HL-60 (cell line): ENCODE data around the gene CDC42.
A peak's percentile ranks its signal among the peaks of the same experiment; 100 is the strongest.
"Not testable (repeated sequence)": the region's sequence is repeated elsewhere in the genome, so short reads cannot be mapped to it uniquely, and the experiment has no call there.

Experiments used
- DNase-seq, 2 experiments: peaks; one replicate each; pipeline ENCODE4 v3.0.0-alpha.2; 2010 to 2020; ENCODE audit warnings: low read depth in 1 of 2, low spot score in 1 of 2
- H3K27ac ChIP-seq: fragments of 250-450 bp; sonication (Bioruptor Pico); replicated peaks from 2 replicates; pipeline ENCODE4 v1.5.1; 2020; ENCODE audit warnings: mild to moderate bottlenecking, moderate library complexity
- H3K27me3 ChIP-seq: fragments of 250-450 bp; sonication (Bioruptor Pico); 2 replicates; pipeline ENCODE4 v1.5.1; 2021; ENCODE audit warnings: mild to moderate bottlenecking, moderate library complexity; ENCODE audit not compliant: insufficient read depth, poor library complexity, severe bottlenecking
- H3K4me3 ChIP-seq: replicated peaks from 2 replicates; pipeline ENCODE4 v1.5.1; 2011; ENCODE audit warnings: mild to moderate bottlenecking, control low read depth, low read length; ENCODE audit not compliant: insufficient read depth
- GABPA ChIP-seq: IDR thresholded peaks from 2 replicates; pipeline ENCODE4 v1.6.1; 2012; ENCODE audit warnings: low read depth
- POLR2AphosphoS5 ChIP-seq: IDR thresholded peaks from 2 replicates; pipeline ENCODE4 v1.6.1; 2012; ENCODE audit warnings: low read depth
- SPI1 ChIP-seq: IDR thresholded peaks from 2 replicates; pipeline ENCODE4 v1.6.1; 2012; ENCODE audit warnings: low read depth, mild to moderate bottlenecking, borderline replicate concordance
- long read RNA-seq: library from polyadenylated mRNA; unstranded; transcript quantifications from one replicate; pipeline ENCODE4 v2.0.0, GENCODE V29; 2020
- TF ChIP-seq, protein P1 (sequence below): IDR thresholded peaks from 2 replicates; pipeline ENCODE4 v1.6.1; 2012; ENCODE audit warnings: low read depth; ENCODE audit not compliant: insufficient replicate concordance

Gene CDC42
- long read RNA-seq, transcript CDC42-202 (7 exons, 2,256 nt): major isoform, 14 of 539 reads
- long read RNA-seq, partial matches to known transcripts: 84 of 539 reads
- long read RNA-seq, other reads (novel, unspliced or antisense): 439 of 539 reads

GRCh38 chr1:22052115-22053016 lies at the start of gene CDC42:
Gene CDC42 (plus strand): TSS chr1:22052709. CDS start chr1:22078479, 25,770 bp downstream.
- peak within 1 kb of the TSS; percentile 80 for H3K4me3 ChIP-seq
- H3K27ac ChIP-seq: peak within 1 kb of the TSS; percentile 90
- TF ChIP-seq SPI1: peak; percentile 91
- TF ChIP-seq, protein P1, sequence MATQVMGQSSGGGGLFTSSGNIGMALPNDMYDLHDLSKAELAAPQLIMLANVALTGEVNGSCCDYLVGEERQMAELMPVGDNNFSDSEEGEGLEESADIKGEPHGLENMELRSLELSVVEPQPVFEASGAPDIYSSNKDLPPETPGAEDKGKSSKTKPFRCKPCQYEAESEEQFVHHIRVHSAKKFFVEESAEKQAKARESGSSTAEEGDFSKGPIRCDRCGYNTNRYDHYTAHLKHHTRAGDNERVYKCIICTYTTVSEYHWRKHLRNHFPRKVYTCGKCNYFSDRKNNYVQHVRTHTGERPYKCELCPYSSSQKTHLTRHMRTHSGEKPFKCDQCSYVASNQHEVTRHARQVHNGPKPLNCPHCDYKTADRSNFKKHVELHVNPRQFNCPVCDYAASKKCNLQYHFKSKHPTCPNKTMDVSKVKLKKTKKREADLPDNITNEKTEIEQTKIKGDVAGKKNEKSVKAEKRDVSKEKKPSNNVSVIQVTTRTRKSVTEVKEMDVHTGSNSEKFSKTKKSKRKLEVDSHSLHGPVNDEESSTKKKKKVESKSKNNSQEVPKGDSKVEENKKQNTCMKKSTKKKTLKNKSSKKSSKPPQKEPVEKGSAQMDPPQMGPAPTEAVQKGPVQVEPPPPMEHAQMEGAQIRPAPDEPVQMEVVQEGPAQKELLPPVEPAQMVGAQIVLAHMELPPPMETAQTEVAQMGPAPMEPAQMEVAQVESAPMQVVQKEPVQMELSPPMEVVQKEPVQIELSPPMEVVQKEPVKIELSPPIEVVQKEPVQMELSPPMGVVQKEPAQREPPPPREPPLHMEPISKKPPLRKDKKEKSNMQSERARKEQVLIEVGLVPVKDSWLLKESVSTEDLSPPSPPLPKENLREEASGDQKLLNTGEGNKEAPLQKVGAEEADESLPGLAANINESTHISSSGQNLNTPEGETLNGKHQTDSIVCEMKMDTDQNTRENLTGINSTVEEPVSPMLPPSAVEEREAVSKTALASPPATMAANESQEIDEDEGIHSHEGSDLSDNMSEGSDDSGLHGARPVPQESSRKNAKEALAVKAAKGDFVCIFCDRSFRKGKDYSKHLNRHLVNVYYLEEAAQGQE: peak; percentile 18
- no peak for TF ChIP-seq GABPA
- TF ChIP-seq POLR2AphosphoS5: peak; percentile 89
- peak; percentile 97 to 98 for DNase-seq
- H3K27me3 ChIP-seq: no peaks in the 10 kb centered on the region

DNA sequence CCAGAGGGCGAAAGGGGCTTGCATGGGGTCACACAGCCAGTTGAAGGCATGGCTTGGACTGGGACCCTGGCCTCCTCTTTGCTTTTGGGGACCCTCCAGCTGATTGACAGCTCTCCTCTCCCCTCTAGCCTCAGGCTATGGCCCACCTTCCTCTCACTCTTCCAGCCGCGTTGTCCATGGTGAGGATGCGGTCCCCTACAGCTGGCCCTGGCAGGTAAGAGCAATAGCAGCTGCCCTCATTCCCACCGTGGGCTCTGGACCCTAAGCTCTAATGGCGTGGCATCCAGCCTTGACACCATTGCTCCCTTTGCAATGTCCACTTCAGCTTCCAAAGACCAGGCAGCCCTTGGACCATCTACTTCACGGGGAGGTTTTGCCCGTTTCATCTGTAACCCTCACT lies 49.6 kb upstream of the CDC42 start:
- H3K27ac ChIP-seq, H3K4me3 ChIP-seq, DNase-seq, H3K27me3 ChIP-seq: not testable (repeated sequence)

DNA sequence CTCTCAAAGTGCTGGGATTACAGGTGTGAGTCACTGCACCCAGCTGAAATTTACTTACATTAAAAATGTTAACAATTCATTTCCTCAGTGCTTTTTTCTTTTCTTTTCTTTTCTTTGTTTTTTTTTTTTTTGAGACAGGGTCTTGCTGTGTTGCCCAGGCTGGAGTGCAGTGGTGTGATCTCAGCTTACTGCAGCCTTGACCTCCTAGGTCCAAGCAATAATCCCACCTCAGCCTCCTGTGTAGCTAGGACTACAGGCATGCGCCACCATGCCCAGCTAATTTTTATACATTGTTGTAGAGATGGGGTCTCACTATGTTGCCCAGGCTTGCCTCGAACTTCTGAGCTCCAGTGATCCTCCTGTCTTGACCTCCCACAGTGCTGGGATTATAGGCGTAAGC lies 48.5 kb upstream of the CDC42 start:
- not testable (repeated sequence) for DNase-seq, H3K27me3 ChIP-seq, H3K27ac ChIP-seq, H3K4me3 ChIP-seq

DNA sequence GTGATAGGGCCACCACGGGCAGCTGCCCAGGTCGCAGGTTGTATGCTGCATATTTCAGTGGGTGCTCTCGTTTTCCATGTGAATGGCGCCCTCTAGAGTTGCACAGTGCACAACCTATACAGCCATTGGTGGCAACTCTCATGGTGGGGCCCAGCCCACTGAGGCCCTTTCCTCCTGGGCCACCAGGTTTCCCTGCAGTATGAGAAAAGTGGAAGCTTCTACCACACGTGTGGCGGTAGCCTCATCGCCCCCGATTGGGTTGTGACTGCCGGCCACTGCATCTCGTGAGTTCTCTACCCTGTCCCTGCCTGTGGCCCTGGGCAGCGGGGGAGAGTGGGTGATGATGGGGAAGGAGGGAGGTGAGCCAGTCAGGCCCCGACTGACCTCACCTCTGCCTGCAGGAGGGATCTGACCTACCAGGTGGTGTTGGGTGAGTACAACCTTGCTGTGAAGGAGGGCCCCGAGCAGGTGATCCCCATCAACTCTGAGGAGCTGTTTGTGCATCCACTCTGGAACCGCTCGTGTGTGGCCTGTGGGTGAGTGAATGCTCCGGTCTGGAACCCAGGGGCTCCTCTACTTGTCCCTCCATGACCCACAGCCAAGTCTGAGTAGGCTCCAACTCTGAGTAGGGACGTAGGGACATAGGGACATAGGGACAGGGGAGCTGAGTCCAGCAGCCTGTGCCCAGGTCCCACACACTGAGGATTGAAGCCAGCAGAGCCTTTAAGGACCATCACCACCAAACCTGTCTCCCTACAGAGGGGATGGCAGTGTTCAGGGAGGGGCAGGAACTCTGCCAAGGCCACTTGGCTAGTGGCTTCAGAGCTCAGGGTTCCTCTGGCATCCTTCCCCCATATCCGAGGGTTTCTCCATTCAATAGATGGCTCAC lies 47.0 kb upstream of the CDC42 start:
- H3K27ac ChIP-seq, H3K4me3 ChIP-seq, H3K27me3 ChIP-seq: not testable (repeated sequence)
- DNase-seq: peak in 1 of 2 experiments; percentile 39

GRCh38 chr1:22006736-22007135 lies 45.8 kb upstream of the CDC42 start:
- H3K27me3 ChIP-seq, DNase-seq: not testable (repeated sequence)

DNA sequence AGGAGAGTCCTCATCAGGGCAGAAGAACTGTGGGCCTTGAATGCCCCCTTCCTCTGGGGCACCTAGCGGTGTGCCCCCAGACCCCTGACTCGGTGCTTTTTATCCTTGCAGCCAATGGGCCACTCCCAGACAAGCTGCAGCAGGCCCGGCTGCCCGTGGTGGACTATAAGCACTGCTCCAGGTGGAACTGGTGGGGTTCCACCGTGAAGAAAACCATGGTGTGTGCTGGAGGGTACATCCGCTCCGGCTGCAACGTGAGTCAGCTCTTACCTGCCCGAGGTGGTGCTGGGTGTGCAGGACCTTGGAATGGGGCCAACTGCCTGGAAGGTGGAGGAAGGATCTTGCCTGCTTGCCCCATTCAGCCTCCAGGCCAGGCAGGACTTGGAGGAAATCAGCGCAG lies 45.2 kb upstream of the CDC42 start:
- H3K4me3 ChIP-seq, H3K27me3 ChIP-seq, H3K27ac ChIP-seq, DNase-seq: not testable (repeated sequence)

More at GRCh38 chr1:22006736-22007135, 45.8 kb upstream of the CDC42 start:
- H3K4me3 ChIP-seq, H3K27ac ChIP-seq: not testable (repeated sequence)

DNA sequence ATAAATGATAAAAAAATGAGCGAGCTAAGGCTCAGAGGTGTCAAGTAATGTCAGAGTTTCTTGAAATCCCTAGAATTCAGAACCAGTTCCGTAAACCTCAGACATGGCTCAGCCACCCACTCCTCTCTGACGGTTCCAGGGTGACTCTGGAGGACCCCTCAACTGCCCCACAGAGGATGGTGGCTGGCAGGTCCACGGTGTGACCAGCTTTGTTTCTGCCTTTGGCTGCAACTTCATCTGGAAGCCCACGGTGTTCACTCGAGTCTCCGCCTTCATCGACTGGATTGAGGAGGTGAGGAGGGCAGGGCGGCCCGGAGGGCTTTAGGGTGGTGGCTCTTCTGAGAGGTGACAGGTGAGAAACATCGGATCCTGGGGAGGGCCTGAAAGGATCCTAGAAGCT lies 42.9 kb upstream of the CDC42 start:
- H3K4me3 ChIP-seq, H3K27ac ChIP-seq, DNase-seq, H3K27me3 ChIP-seq: not testable (repeated sequence)

- not testable (repeated sequence) for DNase-seq, H3K27me3 ChIP-seq, H3K27ac ChIP-seq, H3K4me3 ChIP-seq
Measured at GRCh38 chr1:22012752-22013151, 39.8 kb upstream of the CDC42 start.

GRCh38 chr1:22014575-22015206 lies 37.8 kb upstream of the CDC42 start:
- not testable (repeated sequence) for H3K27ac ChIP-seq, H3K27me3 ChIP-seq, DNase-seq, H3K4me3 ChIP-seq
